RWPE2 (cell line): Measurements from ENCODE around the gene ARMC2.

Experiments
- ATAC-seq: fragments of 200-7000 bp; cut with Tn5 transposase; 3 replicates; pipeline ENCODE4 v1.9.1; 2021; ENCODE audit warnings: low read depth
- DNase-seq: peaks from one replicate; pipeline ENCODE4 v3.0.0-alpha.2; 2020; ENCODE audit warnings: low spot score
- H3K27ac ChIP-seq: fragments of 450-650 bp; 2 replicates; pipeline ENCODE4 v1.5.1; 2017; ENCODE audit warnings: mild to moderate bottlenecking; ENCODE audit not compliant: poor library complexity, severe bottlenecking
- H3K27me3 ChIP-seq: fragments of 250-450 bp; sonication (Bioruptor Pico); 2 replicates; pipeline ENCODE4 v1.5.1; 2021; ENCODE audit warnings: mild to moderate bottlenecking, moderate library complexity; ENCODE audit not compliant: insufficient read depth, poor library complexity, severe bottlenecking
- H3K36me3 ChIP-seq: fragments of 250-450 bp; sonication (Bioruptor Pico); 2 replicates; pipeline ENCODE4 v1.5.1; 2020; ENCODE audit warnings: low read depth, mild to moderate bottlenecking, moderate library complexity
- H3K4me1 ChIP-seq: fragments of 250-450 bp; sonication (Bioruptor Pico); 2 replicates; pipeline ENCODE4 v1.5.1; 2021; ENCODE audit warnings: mild to moderate bottlenecking, moderate library complexity; ENCODE audit not compliant: insufficient read depth, poor library complexity, severe bottlenecking
- H3K4me3 ChIP-seq: fragments of 250-450 bp; sonication (Bioruptor Pico); 2 replicates; pipeline ENCODE4 v1.5.1; 2021; ENCODE audit warnings: mild to moderate bottlenecking, moderate library complexity; ENCODE audit not compliant: severe bottlenecking
- H3K9me3 ChIP-seq: fragments of 250-450 bp; sonication (Bioruptor Pico); 2 replicates; pipeline ENCODE4 v1.5.1; 2021; ENCODE audit warnings: mild to moderate bottlenecking, moderate library complexity; ENCODE audit not compliant: severe bottlenecking
- CTCF ChIP-seq: fragments of 450-650 bp; IDR thresholded peaks from one replicate; pipeline ENCODE4 v1.5.1; 2017; ENCODE audit warnings: mild to moderate bottlenecking, moderate library complexity; ENCODE audit not compliant: poor library complexity, severe bottlenecking

Gene ARMC2

GRCh38 chr6:108895571-108895970 is 47.3 kb downstream of the ARMC2 start:
- no peaks in the 10 kb centered on the region for H3K9me3 ChIP-seq
- H3K36me3 ChIP-seq: no peaks in the 10 kb centered on the region
- H3K4me1 ChIP-seq: peaks cover 25% of the 10 kb centered on the region
- no peaks in the 10 kb centered on the region for H3K27me3 ChIP-seq
- ATAC-seq: no peak
- TF ChIP-seq CTCF: no peak
- no peak for DNase-seq
- H3K4me3 ChIP-seq: no peak overlapping the region
- peak overlapping the region; percentile 68 for H3K27ac ChIP-seq

- Histone ChIP-seq H3K9me3 (no peaks in the 10 kb centered on the region), H3K27ac (peak overlapping the region; percentile 68), H3K27me3 (no peaks in the 10 kb centered on the region), H3K4me1 (peaks cover 25% of the 10 kb centered on the region), H3K4me3 (no peak overlapping the region), H3K36me3 (no peaks in the 10 kb centered on the region)
- ATAC-seq: peak; percentile 66
- DNase-seq: no peak
- TF ChIP-seq CTCF: no peak
These were observed 48.0 kb downstream of the ARMC2 start for GRCh38 chr6:108896111-108896661.

- no peak overlapping the region for H3K4me3 ChIP-seq
- H3K27me3 ChIP-seq: no peaks in the 10 kb centered on the region
- no peaks in the 10 kb centered on the region for H3K36me3 ChIP-seq
- peaks cover 28% of the 10 kb centered on the region for H3K4me1 ChIP-seq
- DNase-seq (no peak), ATAC-seq (peak; percentile 66)
- no peak for TF ChIP-seq CTCF
- no peaks in the 10 kb centered on the region for H3K9me3 ChIP-seq
- H3K27ac ChIP-seq: peak overlapping the region; percentile 68
These were observed 49.1 kb downstream of the ARMC2 start for GRCh38 chr6:108897371-108897770.

GRCh38 chr6:108902382-108902792 is 54.2 kb downstream of the ARMC2 start:
- ATAC-seq (no peak), DNase-seq (no peak)
- Histone ChIP-seq H3K4me1 (peaks cover 10% of the 10 kb centered on the region), H3K9me3 (no peaks in the 10 kb centered on the region), H3K27me3 (no peaks in the 10 kb centered on the region), H3K36me3 (no peaks in the 10 kb centered on the region), H3K4me3 (no peak overlapping the region), H3K27ac (peak overlapping the region; percentile 19)
- TF ChIP-seq CTCF: no peak

GRCh38 chr6:108903796-108904195 is 55.6 kb downstream of the ARMC2 start:
- Histone ChIP-seq H3K9me3 (no peaks in the 10 kb centered on the region), H3K27ac (no peak overlapping the region), H3K4me3 (no peak overlapping the region), H3K36me3 (no peaks in the 10 kb centered on the region), H3K4me1 (peaks cover 5% of the 10 kb centered on the region), H3K27me3 (no peaks in the 10 kb centered on the region)
- TF ChIP-seq CTCF: no peak
- DNase-seq (no peak), ATAC-seq (no peak)
